HG03039 (cell line): ENCODE measurements around the gene ARHGAP10.

Experiments
- ATAC-seq: cut with Tn5 transposase; IDR thresholded peaks from one replicate; pipeline ENCODE4 v1.9.1; 2021; ENCODE audit warnings: mild to moderate bottlenecking, moderate library complexity; ENCODE audit not compliant: unreplicated experiment

Gene ARHGAP10

GRCh38 chr4:147943159-147943638 lies 211.3 kb downstream of the ARHGAP10 start:
- peak; percentile 87 for ATAC-seq

- ATAC-seq = no peak
Observed at GRCh38 chr4:147944249-147944648, 212.4 kb downstream of the ARHGAP10 start.

- ATAC-seq = no peak
Observed at GRCh38 chr4:147944670-147945260, 212.9 kb downstream of the ARHGAP10 start.

- no peak for ATAC-seq
Observed at GRCh38 chr4:147948336-147948735, 216.4 kb downstream of the ARHGAP10 start.

GRCh38 chr4:147950261-147950660 lies 218.4 kb downstream of the ARHGAP10 start:
- ATAC-seq = no peak

GRCh38 chr4:147950841-147951240 lies 219.0 kb downstream of the ARHGAP10 start:
- ATAC-seq = no peak

- ATAC-seq = no peak
Observed at GRCh38 chr4:147954850-147955249, 223.0 kb downstream of the ARHGAP10 start.

- no peak for ATAC-seq
Observed at GRCh38 chr4:147955827-147956558, 224.1 kb downstream of the ARHGAP10 start.

GRCh38 chr4:147957446-147957845 lies 225.6 kb downstream of the ARHGAP10 start:
- ATAC-seq = no peak

- no peak for ATAC-seq
Observed at GRCh38 chr4:147958057-147958456, 226.2 kb downstream of the ARHGAP10 start.

GRCh38 chr4:147958489-147959065 lies 226.7 kb downstream of the ARHGAP10 start:
- no peak for ATAC-seq

- no peak for ATAC-seq
Observed at GRCh38 chr4:147960971-147961370, 229.1 kb downstream of the ARHGAP10 start.

- ATAC-seq = no peak
Observed at GRCh38 chr4:147963839-147964238, 232.0 kb downstream of the ARHGAP10 start.

GRCh38 chr4:147964266-147964880 lies 232.5 kb downstream of the ARHGAP10 start:
- ATAC-seq = no peak

- ATAC-seq = no peak
Observed at GRCh38 chr4:147965056-147965455, 233.2 kb downstream of the ARHGAP10 start.

GRCh38 chr4:147965873-147966272 lies 234.0 kb downstream of the ARHGAP10 start:
- ATAC-seq = no peak

- ATAC-seq = no peak
Observed at GRCh38 chr4:147968641-147969040, 236.8 kb downstream of the ARHGAP10 start.

- no peak for ATAC-seq
Observed at GRCh38 chr4:147969573-147970385, 237.9 kb downstream of the ARHGAP10 start.

GRCh38 chr4:147971116-147971515 lies 239.2 kb downstream of the ARHGAP10 start:
- ATAC-seq = no peak

- no peak for ATAC-seq
Observed at GRCh38 chr4:147975325-147975724, 243.4 kb downstream of the ARHGAP10 start.
